ENCODE data around the gene GPATCH8.

GRCh38 chr17:44375196-44376017, 127.8 kb downstream of the GPATCH8 start:
- TF ChIP-seq TEAD4 (IDR thresholded peaks at IDR 0.05; ENCODE audit: low read length) (no peak), TEAD4 (CRISPR knock-in tag; IDR thresholded peaks at IDR 0.05; ENCODE audit: borderline replicate concordance) (no peak), POLR2A (conservative IDR thresholded peaks at IDR 0.05) (no peak), ZNF280A (IDR thresholded peaks at IDR 0.05; ENCODE audit: low read depth, partially characterized antibody) (no peak), POLR2G (IDR thresholded peaks at IDR 0.05; ENCODE audit: low read depth, low read length) (no peak)

Measured in K562 (cell line).